A204.1 (cell line): ENCODE results near the gene HMG20B.

ENCODE experiments used
- FAIRE-seq: peaks from 2 replicates; lab custom pipeline; 2012; peaks lifted over from hg19 to GRCh38; lab: Jason Lieb, UNC

The HMG20B gene

GRCh38 chr19:3537438-3538240 lies 35.1 kb upstream of the HMG20B start:
- no peak for FAIRE-seq

- no peak for FAIRE-seq
Observed at GRCh38 chr19:3538258-3538929, 34.4 kb upstream of the HMG20B start.

GRCh38 chr19:3538965-3539755 lies 33.6 kb upstream of the HMG20B start, which contains the start of gene TEKTIP1:
Gene TEKTIP1 (plus strand): TSS chr19:3539174. CDS start chr19:3539178, 4 bp downstream.
- no peak for FAIRE-seq

- no peak for FAIRE-seq
Observed at GRCh38 chr19:3539756-3540118, 33.0 kb upstream of the HMG20B start.

- no peak for FAIRE-seq
Observed at GRCh38 chr19:3543150-3544057, 29.3 kb upstream of the HMG20B start.

- no peak for FAIRE-seq
Observed at GRCh38 chr19:3544058-3544376, 28.7 kb upstream of the HMG20B start.

GRCh38 chr19:3544742-3545668 lies 27.7 kb upstream of the HMG20B start:
- no peak for FAIRE-seq

GRCh38 chr19:3545669-3546034 lies 27.1 kb upstream of the HMG20B start:
- FAIRE-seq, result no peak

- FAIRE-seq, result no peak
Observed at GRCh38 chr19:3546119-3546518, 26.6 kb upstream of the HMG20B start.

GRCh38 chr19:3547301-3547731 lies 25.4 kb upstream of the HMG20B start:
- FAIRE-seq, result no peak

GRCh38 chr19:3547767-3548282 lies 24.9 kb upstream of the HMG20B start:
- no peak for FAIRE-seq

- no peak for FAIRE-seq
Observed at GRCh38 chr19:3548606-3549005, 24.1 kb upstream of the HMG20B start.

- FAIRE-seq, result no peak
Observed at GRCh38 chr19:3549816-3550215, 22.9 kb upstream of the HMG20B start.

GRCh38 chr19:3550947-3551791 lies 21.6 kb upstream of the HMG20B start:
- FAIRE-seq, result no peak

- FAIRE-seq, result no peak
Observed at GRCh38 chr19:3551792-3552095, 21.0 kb upstream of the HMG20B start.

- no peak for FAIRE-seq
Observed at GRCh38 chr19:3554254-3555083, 18.3 kb upstream of the HMG20B start.

- no peak for FAIRE-seq
Observed at GRCh38 chr19:3555653-3556422, 16.9 kb upstream of the HMG20B start.

- FAIRE-seq, result no peak
Observed at GRCh38 chr19:3556423-3556977, 16.2 kb upstream of the HMG20B start.
